GM12891 (cell line): ENCODE data around the gene C10orf71.

Experiments
- DNase-seq: peaks from one replicate; pipeline ENCODE4 v3.0.0; 2011; ENCODE audit warnings: low spot score; ENCODE audit not compliant: insufficient read length
- FAIRE-seq: peaks from 2 replicates; lab custom pipeline; 2011; peaks lifted over from hg19 to GRCh38; lab: Jason Lieb, UNC
- PAX5 ChIP-seq: IDR thresholded peaks from 2 replicates; pipeline ENCODE4 v1.6.1; 2011; ENCODE audit warnings: low read length, moderate library complexity, mild to moderate bottlenecking; ENCODE audit not compliant: insufficient read depth, severe bottlenecking
- POLR2A ChIP-seq: IDR thresholded peaks from 2 replicates; pipeline ENCODE4 v1.6.1; 2011; ENCODE audit warnings: low read depth, low read length, control low read depth
- POLR2AphosphoS5 ChIP-seq: IDR thresholded peaks from 2 replicates; pipeline ENCODE4 v1.6.1; 2011; ENCODE audit warnings: low read depth, low read length, control low read depth
- POU2F2 ChIP-seq: IDR thresholded peaks from 2 replicates; pipeline ENCODE4 v1.6.1; 2011; ENCODE audit warnings: low read depth, mild to moderate bottlenecking, control low read depth, low read length, moderate library complexity
- SPI1 ChIP-seq: IDR thresholded peaks from 2 replicates; pipeline ENCODE4 v1.6.1; 2011; ENCODE audit warnings: low read depth, low read length, control low read depth
- TAF1 ChIP-seq: IDR thresholded peaks from 2 replicates; pipeline ENCODE4 v1.6.1; 2011; ENCODE audit warnings: low read depth, low read length, control low read depth

Gene C10orf71

DNA sequence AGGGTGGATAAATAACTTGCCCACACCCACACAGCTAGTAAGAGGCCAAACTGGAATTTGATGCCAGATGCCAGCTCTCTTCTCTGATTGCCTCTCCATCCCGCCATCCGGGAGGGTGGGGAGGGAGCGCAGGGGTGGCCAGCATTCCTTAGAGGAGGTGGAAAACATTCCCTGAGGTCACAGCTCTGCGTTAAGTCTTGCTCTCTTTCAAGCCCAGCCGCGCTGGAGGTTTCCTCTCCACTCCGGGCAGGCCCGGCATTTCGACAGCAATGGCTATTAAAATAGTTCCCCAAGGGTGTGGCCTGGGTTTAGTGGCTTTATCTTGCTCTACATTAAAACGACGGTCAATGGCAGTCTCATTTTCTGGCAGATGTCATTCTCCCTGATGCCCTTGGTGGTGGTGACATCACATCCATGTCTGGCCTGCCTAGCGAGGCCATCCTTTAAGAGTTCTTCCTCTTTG, 16.1 kb upstream of the C10orf71 start:
- FAIRE-seq (no peak), DNase-seq (no peak)
- TF ChIP-seq POU2F2, result no peak

DNA sequence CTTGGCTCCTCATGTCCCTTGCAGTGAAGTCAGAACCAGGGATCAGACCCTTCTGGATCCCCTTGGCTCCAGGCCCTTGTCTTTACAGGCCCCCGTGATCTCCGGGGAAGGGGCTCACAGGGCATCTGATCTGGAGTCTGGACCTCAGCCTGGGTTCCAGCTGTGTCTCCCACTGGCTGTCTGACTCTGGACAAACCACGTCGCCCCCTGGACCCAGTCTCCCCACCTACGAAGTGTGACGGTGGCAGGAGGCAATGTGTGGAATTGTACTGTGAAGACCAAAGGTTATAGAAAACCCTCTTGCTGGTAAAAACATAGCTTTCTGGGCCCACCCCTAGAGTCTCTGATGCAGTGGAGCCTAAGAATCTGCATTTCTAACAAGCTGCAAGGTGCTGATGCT, 15.5 kb upstream of the C10orf71 start:
- no peak for DNase-seq
- FAIRE-seq, result no peak
- TF ChIP-seq SPI1 (no peak), POLR2AphosphoS5 (no peak)

DNA sequence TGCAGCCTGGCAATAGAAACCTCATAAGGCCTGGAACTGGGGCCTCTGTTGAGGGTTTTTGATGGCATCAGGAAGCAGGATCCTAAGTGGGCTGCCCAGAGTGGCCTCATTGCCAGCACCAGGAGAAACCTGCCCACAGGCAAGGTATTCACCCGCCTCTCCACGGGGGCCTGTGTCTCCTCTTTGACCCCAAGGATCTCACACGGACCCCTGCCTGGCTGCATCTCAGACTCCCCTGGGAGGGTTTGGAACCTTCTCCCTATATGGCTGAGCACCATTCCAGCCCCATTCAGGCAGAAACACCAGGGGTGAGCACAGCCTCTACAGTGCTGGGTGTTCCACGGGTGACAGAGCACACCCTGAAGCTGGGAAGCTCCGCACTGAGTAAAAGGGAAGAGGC, 14.6 kb upstream of the C10orf71 start:
- FAIRE-seq (no peak), DNase-seq (no peak)
- no peak for TF ChIP-seq POLR2A
- no peak for TF ChIP-seq POLR2AphosphoS5
- TF ChIP-seq PAX5, result no peak
- no peak for TF ChIP-seq POU2F2
- TF ChIP-seq SPI1, result no peak
- no peak for TF ChIP-seq TAF1

DNA sequence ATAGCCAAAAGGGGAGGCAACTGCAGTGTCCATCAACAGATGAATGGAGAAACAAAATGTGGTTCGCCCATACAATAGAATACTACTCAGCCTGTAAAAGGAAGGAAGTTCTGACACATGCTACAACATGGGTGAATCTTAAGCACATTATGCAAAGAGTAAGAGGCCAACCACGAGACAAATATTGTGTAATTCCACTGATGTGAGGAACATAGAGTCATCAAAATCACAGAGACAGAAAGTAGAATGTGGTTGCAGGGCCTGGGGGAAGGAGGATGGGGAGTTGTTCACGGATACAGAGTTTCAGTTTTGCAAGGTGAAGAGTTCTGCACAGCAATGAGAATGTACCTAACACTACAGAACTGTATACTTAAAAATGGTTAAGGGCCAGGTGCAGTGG, 13.7 kb upstream of the C10orf71 start:
- DNase-seq (no peak), FAIRE-seq (no peak)
- TF ChIP-seq TAF1 (no peak), POLR2A (no peak), POU2F2 (no peak), SPI1 (no peak), POLR2AphosphoS5 (no peak), PAX5 (no peak)

DNA sequence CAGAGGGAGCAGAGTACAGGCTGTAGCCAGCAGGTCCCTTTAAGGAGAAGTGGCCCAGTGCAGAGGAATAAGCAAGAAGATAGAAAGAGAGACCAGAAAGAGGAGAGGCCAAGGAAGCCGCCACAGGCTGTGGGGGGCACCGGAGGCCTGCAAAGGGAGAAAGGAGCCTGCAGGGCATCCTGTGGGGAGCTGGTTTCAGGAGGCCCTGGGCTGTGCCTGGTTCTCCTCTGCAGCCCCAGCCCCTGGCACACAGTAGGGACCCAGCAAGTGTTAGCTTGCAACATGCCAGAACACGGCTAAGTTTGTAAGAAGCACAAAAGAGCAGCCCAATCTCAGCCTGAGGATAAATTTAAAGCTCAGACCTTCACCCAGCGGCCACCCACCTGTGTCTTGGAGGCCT, 12.3 kb upstream of the C10orf71 start:
- no peak for DNase-seq
- TF ChIP-seq POLR2AphosphoS5 (no peak), POLR2A (no peak), POU2F2 (no peak), SPI1 (no peak), TAF1 (no peak), PAX5 (no peak)
- FAIRE-seq, result no peak

DNA sequence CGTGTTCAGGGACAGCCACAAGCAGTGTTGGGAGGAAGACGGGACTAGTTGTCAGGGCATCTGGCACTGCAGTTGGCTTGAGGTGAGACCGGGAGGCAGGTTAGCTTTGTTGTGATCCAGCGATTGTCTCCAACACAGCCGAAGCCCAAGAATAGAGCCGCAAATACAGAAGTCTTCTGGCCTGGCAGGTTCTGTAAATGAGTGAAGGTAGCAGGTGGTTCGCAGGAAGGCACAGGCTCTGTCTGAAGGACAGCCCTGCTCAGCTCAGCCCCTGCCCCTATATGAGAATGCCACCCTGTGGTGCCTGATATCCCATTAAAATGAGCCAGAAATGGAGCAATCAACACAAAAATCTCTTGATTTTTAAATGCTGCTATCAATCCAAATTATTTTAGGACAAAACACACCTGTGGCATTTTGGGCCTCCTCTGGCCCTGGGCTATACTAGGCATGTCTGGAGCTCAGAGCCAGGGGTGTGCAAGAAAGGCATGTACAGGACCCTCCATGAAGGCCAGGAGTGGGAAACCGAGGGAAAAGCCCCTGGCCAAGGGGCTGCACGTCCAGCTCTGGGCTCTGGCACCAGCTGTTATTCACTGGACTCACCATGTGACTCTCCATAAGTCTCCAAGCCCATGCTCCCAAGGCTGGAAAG, 11.2 kb upstream of the C10orf71 start:
- FAIRE-seq (no peak), DNase-seq (no peak)
- TF ChIP-seq POLR2A (no peak), SPI1 (no peak), PAX5 (no peak), TAF1 (no peak), POU2F2 (no peak), POLR2AphosphoS5 (no peak)

DNA sequence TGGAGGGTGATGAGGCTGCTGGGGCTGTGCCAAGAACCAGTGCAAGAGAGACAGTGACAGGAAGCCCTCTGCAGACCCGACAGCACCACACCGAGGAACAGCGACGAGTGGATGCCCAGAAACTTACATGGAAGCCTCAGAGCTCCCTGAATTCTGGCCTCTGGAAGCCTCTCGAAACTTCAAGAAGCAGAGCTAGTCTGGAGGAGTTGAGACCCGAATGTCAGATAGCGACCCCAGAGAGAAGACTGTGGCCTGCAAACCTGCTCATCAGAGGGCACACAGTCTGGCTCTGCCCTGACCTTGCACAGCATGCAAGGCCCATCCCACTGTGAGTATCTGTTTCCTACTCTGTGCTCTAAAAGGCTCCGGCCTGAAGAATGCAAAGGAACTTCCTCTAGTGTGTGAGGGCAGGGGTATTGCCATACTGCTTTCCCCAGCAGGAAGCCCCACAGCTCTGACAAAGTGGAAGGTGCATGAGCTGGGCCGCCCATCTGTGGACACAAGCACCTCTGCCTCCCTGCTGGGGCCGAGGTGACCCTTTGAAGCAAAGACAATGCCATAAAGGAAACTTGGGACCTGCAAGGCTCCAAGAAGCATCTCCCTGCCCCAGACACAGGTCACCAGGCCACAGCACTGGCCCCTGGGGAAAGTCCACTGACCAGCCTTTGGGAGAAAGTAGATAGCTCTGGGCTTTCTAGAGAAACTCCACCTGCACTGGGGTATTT, 10.5 kb upstream of the C10orf71 start:
- TF ChIP-seq PAX5 (no peak), POLR2AphosphoS5 (no peak), SPI1 (no peak), TAF1 (no peak), POU2F2 (no peak), POLR2A (no peak)
- FAIRE-seq (no peak), DNase-seq (no peak)

DNA sequence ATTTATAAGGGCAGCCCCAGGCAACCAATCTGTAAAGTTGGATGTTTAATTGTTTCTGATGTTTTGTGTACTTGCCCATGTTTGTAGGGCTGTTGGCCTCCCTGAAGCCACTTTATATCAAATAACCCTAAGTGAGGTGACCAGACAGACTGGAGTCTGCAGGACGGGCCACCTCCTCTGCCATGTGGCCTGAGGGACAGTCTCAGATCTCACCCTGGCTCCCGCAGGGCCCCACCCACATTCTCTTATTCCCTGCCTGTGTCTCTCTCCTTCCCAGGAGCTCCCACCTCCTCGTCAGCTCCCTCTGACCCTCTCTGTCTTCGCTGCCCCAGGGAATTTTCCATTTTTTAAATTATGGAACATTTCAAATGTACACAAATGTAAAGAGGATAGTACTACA, 9.5 kb upstream of the C10orf71 start:
- no peak for TF ChIP-seq POLR2AphosphoS5
- no peak for TF ChIP-seq POU2F2
- TF ChIP-seq TAF1, result no peak
- TF ChIP-seq PAX5, result no peak
- no peak for TF ChIP-seq POLR2A
- no peak for TF ChIP-seq SPI1
- FAIRE-seq (no peak), DNase-seq (no peak)

DNA sequence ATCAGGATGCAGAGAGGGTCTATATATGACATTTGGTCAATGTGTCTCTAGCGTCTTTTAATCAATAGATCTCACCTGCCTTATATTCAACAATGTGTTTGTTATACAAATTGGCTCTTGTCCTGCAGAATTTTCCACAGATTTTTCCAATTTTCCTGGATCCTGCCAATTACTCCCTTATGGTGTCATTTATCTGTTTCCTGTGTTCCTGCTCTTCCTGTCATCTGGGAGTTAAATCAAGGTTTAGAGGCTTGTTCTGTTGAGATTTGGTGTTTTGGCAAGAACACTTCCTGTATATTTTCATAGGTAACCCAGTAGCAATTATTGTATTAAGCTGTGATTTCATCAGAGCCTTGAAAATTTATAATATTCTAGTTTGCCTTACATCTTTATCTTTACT, 8.8 kb upstream of the C10orf71 start:
- DNase-seq, result no peak
- no peak for FAIRE-seq

More for the DNA sequence above, 8.8 kb upstream of the C10orf71 start:
- TF ChIP-seq POLR2AphosphoS5 (no peak), POLR2A (no peak), TAF1 (no peak), SPI1 (no peak), PAX5 (no peak), POU2F2 (no peak)
